AG09309 (cell line): ENCODE results near the gene DPYD.

Experiments used
- DNase-seq: peaks from one replicate; pipeline ENCODE4 v3.0.0-alpha.2; 2010; ENCODE audit warnings: low read depth
- H3K4me3 ChIP-seq: 2 replicates; pipeline ENCODE4 v1.5.1; 2011; ENCODE audit warnings: mild to moderate bottlenecking, low read depth, low read length, moderate library complexity; ENCODE audit not compliant: control insufficient read depth
- TF ChIP-seq, protein P1 (sequence below): IDR thresholded peaks from 2 replicates; pipeline ENCODE4 v1.5.1; 2011; ENCODE audit warnings: mild to moderate bottlenecking, low read depth, low read length, inconsistent platforms; ENCODE audit not compliant: insufficient read depth, control insufficient read depth; ENCODE audit errors: missing control alignments

DPYD gene

DNA sequence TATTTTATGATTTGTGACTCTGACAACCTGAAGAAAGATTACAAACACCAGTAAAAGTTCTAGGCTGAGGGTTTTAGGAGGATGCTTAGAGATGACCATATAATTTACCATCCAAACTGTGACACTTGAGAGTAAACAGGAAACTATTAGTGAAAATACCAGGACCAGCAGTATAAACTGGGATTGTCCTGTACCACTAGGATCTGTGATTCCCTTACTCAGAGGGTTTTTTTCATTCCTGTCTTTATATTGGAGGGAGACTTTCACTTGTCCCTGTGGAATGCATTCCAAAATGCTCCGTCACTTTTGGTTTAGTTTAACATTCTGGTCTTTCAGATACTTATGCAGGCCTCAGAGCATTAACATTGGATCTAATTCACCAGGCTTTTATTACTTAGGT, 716.4 kb downstream of the DPYD start:
- H3K4me3 ChIP-seq, result no peak overlapping the region
- peak; percentile 34 for DNase-seq
- TF ChIP-seq, protein P1, sequence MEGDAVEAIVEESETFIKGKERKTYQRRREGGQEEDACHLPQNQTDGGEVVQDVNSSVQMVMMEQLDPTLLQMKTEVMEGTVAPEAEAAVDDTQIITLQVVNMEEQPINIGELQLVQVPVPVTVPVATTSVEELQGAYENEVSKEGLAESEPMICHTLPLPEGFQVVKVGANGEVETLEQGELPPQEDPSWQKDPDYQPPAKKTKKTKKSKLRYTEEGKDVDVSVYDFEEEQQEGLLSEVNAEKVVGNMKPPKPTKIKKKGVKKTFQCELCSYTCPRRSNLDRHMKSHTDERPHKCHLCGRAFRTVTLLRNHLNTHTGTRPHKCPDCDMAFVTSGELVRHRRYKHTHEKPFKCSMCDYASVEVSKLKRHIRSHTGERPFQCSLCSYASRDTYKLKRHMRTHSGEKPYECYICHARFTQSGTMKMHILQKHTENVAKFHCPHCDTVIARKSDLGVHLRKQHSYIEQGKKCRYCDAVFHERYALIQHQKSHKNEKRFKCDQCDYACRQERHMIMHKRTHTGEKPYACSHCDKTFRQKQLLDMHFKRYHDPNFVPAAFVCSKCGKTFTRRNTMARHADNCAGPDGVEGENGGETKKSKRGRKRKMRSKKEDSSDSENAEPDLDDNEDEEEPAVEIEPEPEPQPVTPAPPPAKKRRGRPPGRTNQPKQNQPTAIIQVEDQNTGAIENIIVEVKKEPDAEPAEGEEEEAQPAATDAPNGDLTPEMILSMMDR, result no peak

DNA sequence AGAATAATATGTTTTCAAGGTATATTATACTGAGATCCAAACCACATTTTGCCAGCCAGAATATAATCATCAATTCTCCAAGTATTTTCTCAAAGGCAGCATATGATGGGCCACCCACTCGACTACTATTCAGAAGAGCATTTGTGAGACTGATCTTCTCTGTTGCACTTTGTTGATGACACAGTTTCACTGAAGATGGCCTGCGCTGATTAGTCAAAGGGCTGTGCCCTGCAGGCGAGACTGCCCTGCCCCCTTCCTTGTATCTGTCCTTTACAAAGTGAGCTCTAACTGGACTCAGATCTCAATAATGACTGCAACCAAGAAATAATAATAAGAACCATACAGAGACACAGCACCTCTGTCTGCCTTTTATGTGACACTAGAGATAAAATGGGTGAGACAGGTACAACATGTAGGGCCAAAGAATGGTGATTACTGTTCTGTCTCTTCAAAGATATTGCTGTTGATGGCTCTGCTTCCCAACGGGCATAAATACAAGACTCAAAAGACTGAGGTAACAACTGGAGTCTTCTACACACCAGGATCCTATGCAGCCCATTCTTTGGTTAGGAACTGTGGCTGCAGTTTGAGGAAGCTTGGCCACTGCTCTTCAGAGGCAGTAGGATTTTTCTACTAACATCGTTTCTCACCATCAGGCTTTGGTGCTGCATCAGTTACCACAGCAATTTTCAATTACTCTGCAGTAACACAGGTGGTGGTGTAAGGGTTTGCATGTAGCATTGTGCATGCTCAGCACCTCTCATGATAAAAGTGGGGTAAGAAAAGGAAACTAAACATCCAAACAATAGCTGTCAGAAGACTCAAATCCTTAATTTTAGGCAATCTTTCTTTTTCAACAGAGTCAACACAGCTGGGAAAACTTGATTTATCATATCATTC, 718.1 kb downstream of the DPYD start:
- DNase-seq, result no peak
- TF ChIP-seq, protein P1, result no peak
- no peak overlapping the region for H3K4me3 ChIP-seq

DNA sequence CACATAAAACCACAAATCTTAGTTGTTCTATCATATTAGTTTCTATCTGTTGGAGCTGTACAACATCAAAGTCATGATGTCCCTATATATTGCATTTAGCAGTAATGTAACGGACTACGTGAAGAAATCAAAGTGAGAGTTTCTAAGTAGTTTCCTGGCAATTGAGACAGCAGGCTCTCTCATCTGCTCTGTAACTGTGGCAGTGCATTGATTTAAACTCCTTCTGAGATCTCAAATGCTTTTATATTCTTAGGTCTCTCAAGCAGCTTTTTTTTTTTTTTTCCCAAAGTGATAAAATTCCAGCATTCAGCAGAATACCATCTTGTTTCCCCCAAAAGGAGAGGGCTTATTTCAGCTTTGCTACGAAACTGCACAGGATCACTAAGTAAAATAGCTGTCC, 719.2 kb downstream of the DPYD start:
- DNase-seq, result no peak
- TF ChIP-seq, protein P1, result no peak
- H3K4me3 ChIP-seq, result no peak overlapping the region

DNA sequence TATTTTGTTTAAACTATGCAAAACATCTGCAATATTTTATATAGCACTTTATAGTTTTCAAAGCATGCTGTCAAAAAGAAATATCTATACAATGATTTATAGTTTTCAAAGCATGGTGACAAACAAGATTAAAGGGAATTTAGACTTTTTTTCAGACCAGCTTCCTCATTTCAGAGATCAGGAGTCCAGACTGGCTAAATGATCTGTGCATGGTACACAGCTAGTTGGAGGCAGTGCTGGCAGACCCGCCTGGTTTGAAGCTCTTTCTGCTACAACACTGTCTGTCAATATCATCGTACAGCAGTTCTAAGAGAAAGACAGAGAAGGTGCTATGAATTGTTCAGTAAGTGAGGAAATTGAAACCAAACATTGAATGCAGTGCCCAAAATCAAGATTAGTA, 720.2 kb downstream of the DPYD start:
- TF ChIP-seq, protein P1, result no peak
- DNase-seq, result no peak
- H3K4me3 ChIP-seq, result no peak overlapping the region

DNA sequence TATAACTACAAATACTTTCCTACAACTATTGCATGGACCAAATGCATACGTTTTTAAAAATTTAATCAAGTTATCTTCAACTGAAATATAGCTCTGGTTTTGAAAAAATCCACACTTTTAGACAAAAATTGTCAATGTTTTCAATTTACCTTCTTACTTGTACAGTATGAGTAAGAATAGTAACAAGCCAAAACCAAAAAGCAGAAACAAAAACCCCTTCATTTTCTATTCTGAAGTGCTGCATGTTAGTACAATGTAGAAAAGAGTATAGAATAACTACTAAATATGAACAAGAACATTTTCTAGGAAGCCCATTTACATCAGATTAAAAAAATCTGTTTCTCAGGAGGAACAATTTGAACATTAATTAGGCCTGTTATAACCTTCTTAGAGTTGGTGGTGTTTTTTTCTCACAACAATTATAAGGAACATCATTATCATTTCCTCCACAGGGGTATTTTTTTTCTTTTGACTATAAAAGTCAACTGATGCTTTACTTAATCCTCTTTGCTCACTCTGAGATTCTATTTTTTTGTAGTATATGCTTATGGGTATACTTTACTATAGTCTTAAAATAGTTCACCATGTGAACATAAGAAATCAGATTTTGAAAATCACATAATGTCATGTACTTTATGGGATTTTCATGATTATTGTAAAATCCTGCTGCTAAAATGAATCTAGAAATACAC, 723.9 kb downstream of the DPYD start:
- no peak for DNase-seq
- H3K4me3 ChIP-seq, result no peak overlapping the region
- TF ChIP-seq, protein P1, result no peak

DNA sequence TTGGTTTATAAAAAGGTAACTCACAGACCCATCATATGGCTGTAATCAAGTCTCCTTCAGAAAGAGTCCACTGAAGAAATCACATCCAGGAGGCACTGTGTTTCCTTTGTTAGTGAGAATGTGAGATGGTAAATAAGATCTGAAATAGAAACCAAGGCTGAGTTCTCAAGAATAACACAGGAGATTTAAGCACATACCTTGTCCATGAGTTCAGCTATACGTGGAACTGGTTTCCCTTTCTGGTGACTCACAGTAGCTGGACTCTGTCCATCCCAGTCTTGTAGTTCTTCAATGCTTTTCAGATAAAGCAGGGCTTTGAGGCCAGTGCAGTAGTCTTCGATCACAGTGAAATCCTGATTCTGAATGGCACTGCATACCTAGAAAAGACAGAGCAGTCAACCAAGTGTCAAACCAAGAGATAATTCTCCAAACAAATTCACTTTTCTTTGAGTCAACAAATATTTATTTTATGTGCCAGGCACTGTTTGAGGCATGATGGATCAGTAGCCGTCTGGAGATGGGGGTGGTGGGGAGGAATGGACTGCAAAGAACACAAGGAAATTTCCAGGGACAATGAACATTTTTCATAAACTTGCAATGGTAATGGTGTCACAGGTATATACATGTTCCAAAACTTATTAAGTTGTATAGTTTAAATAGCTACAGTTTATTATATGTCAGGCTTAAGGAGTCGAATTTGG, 727.8 kb downstream of the DPYD start:
- peak; percentile 72 for DNase-seq
- TF ChIP-seq, protein P1, result peak; percentile 16
- no peak overlapping the region for H3K4me3 ChIP-seq
